MM.1S (cell line): ENCODE data around the gene CDH7.

Experiments used
- CTCF ChIP-seq: fragments of 300-600 bp; sonication (generic); IDR thresholded peaks from 2 replicates; pipeline ENCODE4 v1.5.1; 2016; ENCODE audit warnings: antibody characterized with exemption, low read length, mixed read lengths
- EZH2phosphoT487 ChIP-seq: fragments of 300-600 bp; sonication (generic); IDR thresholded peaks from 2 replicates; pipeline ENCODE4 v1.6.1; 2018; ENCODE audit warnings: antibody characterized with exemption, low read length

DNA sequence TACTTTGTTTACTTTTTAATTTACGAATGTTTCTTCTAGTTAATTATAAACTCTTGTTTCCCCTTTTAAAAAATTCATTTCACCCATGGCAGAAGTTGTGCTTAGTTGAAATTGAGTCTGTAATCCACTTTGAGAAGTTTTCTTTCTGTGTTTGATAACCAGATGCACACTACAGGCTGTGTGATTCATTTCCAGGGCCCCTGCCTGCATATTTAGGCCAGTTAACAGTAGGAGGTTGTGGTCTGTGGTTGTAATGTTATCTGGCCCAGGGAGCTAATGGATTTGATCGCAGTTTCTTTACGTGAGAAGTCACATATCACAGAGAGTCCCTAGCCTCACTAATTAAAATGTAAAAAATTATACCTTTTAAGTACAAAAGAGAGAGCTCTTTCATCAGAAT lies 3.3 kb downstream of the CDH7 start:
- TF ChIP-seq CTCF (no peak), EZH2phosphoT487 (no peak)
